ENCODE data around the gene LATS2.
A peak's percentile ranks its signal among the peaks of the same experiment; 100 is the strongest.

Gene LATS2

DNA sequence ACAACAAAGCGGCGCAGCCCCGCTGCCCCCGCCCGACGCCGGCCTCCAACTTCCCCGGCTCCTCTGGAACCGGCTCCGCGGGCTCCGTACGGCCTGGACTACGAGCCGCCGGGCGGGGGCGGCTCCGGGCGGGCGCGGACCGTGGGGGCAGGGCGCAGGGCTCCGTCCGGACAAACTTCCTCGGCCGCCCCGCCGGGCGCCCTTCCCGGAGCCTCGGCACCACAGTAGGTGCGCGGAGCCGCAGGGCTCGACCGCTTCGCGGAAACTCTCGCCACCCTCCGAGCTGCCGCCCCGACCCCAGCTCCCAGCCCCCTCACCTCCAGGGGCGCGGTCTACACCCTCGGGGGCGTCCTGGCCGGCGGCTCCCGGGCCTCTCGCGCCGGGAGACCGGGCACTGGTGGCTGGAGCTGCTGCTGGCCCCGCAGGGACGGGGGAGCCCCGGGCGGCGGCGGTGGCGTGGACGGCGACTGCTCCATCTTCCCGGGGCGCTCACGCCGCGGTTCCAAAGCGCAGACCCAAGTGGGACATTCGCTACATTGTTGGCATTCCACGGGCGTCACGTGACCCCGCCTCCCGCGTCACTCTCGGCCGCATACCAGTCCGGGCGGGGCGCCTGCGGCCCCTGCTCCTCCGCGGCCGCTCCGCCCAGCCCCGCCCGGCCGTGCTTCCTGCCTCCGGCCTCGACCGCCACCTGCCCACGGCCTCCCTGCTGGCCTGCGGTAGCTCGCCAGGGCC, at the start of gene LATS2:
Gene LATS2, minus strand, starts transcription at position 558 of the 735 bp plus-strand sequence. CDS start 15,560 bp downstream, outside the sequence.
- DNase-seq: peak; percentile 46 to 85

DNA sequence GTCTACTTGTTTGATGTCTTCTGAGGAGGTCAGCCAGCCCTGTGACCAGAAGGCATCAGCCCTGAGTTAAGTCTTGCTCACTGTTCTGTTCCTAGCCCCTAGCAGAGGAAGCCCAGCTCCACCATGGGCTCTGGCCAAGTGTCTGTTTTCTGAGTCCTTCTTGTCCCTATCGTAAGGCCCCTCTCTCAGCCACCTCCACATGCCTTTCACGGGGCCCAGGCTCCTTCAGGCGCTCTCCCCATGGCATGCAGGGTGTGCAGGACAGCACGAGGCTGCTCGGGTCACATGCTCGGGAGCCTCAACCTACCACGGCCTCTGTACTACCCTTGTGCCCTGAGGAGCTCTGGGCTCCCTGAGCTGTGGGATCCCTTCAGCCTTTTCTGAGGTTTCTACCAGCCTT, 47.8 kb upstream of the LATS2 start:
- no peak for DNase-seq

DNA sequence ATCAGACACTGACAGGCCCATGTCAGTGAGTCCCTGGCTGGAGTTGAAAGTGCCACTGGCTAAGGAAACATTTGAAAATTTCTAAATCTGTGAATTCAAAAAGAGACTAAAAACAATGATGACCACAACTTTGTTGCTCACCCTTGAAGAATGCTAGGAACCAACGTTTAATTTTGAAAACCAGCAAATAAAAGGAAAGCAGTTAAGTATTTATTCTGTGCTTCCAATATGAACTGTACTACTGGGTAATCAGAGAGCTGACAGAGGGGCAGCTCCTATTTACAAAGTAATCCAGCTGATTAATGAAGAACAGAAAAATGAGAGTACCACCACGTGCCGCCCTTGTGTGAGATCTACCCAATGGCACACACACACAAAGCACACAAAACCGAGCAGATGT, 44.7 kb upstream of the LATS2 start:
- no peak for DNase-seq

DNA sequence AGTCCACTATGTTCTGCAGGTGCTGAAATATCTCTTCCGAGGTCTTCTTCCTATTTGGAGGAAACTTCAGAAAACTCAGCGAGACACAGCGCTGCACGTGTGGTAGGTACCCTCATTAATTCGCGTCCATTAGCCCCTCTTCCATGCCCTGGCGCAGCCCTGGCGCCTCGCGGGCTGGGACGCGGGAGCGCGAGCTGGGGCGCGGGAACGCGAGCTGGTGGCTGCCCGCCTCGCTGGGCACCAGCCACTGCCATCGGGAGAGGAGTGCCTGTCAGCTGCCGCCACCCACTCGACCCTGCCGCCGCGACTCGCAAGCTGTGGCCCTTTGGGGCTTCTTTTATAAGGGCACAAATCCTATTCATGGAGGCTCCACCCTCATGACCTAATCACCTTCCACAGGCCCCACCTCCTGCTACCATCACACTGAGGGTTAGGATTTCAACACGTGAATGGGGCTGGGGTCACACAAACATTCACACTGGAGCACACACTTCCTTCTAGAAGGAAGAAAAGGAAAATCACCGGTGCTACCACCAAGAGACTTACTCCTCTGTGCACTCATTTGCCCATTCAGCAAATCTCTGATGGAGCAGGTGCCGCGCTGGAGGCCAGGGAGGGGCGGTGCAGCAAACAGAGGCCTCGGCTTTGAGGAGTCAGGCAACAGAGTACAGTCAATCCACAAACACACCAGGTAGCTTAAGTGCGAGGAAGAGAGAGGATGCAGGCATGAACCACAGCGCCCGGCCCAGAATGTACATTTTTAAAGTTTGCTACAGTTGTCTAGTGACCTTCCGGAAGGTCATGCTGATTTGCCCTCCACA, 43.0 kb upstream of the LATS2 start:
- DNase-seq: no peak

DNA sequence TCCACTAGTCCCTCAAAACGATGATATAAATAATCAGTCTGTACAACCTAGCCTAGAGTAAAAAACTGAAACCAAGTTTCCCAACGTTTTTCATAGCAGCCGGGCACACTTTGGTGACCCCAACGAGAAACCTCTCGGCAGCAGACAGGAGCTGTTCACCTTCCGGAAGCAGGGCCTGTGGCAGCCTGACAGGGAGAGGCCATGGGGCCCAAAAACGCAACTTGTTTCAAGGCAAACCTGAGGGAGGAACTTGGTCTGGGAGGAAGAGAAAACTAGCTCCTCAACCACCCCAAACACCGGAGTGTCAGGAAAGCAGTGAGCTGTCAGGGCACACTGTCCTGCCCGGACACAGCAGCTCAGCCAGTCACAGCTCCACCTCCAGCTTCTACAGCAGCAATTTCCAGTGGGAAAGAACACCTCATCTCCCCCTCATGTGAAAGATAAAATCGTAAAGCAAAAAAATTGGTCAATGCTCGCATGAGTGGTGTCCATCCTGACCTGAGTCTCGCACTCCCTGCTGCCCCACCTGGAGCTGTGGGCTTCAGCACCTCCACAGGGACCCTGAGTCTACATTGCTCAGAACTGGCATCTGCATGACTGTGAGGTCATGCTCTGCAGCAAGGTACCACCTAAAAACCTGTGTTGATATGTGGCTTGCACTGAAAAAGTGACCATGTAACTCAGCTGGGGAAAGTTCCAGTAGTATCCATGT, 40.6 kb upstream of the LATS2 start:
- DNase-seq: no peak

DNA sequence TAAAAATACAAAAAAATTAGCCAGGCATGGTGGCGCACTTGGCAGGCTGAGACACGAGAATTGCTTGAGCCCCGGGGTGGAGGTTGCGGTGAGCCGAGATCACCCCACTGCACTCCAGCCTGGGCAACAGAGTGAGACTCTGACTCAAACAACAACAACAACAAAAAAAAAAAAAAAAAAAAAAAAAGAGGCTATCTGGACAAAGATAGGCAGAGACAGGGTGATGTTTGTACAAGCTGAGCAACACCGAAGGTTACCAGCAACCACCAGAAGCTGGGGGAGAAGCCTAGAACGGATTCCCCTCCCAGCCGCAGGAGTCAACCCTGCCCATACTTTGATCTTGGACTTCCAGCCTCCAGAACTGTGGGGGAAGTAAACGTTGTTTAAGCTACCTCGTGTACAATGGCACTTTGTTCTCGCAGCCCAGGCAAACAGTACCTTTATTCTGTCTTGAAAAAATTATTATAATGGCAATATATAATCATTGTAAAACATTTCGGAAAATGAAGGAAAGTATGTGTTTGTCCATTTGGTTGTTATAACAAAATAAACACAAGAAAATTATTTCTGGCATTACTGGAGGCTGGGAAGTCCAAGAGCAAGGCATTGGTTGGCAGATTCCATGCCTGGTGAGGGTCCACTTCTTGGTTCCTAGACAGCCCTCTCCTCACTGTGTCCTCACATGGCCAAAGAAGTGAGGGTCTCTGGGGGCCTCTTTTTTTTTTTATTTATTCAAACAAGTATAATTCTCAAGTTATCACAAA, 39.8 kb upstream of the LATS2 start:
- DNase-seq: no peak

DNA sequence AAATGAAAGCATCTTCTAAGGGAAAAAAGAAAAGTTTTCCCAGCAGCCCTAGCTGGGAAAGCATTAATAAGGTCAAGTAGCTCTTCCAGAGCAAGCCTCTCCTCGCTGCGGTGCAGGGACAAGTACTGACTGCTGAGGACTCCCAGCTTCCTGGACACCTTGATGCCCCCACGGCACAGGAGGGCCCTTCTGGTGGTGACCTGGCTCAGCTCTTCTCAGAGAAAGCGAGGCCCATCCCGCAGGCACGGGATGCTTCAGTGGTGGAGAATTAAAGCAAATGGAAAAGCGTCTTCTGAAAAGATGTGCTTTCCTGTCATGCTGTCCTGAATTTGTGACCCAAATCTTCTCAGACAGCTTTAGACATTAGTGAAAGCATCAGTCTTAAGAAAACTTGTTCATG, 38.8 kb upstream of the LATS2 start:
- DNase-seq: no peak

DNA sequence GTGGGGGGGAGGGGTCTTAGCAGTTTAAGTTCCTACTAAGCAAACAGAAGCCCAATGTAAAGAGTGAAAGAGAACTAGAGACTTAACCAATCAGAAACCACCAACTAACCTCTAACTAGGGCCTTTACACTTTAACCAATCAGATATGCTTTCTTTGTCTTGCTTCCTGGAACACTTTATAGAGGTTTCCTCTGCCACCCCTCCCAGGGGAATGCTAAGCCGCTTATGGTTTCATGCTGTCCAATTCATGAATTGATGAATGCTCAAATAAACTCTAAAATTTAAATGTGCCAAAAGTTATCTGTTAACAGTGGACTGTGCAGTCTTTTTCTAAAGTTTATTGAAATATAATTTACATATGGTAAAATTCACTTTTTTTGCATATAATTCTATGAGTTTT, 33.9 kb upstream of the LATS2 start:
- DNase-seq: no peak

DNA sequence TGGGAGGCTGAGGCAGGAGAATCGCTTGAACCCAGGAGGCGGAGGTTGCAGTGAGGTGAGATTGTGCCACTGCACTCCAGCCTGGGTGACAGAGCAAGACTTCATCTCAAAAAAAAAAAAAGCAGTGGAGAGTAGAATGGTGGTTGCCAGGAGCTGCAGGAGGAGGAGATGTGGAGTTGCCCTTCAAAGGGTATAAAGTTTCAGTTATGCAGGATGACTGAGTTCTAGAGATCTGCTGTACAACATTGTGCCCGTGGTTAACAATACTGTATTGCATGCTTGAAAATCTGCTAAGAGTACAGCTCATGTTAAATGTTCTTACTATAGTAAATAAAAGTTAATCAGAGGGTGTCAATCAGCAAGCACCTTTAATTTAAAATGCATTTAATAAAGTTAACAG, 28.4 kb upstream of the LATS2 start:
- no peak for DNase-seq

DNA sequence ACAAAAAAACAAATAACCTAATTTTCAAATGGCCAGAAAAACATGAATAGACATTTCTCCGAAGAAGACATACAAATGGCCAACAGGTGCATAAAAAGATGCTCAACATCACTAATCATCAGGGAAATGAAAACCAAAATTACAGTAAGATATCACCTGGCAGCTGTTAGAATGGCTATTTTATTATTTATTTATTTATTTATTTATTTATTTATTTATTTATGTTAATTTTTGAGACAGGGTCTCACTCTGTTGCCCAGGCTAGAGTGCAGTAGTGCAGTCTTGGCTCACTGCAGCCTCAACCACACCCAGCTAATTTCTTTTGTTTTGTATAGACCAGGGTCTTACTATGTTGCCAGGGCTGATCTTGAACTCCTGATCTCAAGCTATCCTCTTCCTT, 27.1 kb upstream of the LATS2 start:
- DNase-seq: no peak

DNA sequence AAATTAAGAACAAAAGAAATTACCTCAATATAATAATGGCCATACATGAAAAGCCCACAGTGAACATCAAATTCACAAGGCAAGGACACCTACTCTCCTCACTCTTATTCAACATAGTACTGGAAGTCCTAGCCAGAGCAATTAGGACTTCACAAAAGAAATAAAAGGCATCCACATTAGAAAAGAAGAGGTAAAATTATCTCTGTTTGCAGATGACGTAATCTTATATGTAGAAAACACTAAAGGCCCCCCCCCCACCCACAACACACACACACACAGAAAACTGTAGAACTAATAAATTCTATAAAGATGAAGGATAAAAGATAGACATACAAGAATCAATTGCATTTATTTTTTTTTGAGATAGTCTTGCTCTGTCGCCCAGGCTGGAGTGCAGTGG, 25.5 kb upstream of the LATS2 start:
- no peak for DNase-seq

DNA sequence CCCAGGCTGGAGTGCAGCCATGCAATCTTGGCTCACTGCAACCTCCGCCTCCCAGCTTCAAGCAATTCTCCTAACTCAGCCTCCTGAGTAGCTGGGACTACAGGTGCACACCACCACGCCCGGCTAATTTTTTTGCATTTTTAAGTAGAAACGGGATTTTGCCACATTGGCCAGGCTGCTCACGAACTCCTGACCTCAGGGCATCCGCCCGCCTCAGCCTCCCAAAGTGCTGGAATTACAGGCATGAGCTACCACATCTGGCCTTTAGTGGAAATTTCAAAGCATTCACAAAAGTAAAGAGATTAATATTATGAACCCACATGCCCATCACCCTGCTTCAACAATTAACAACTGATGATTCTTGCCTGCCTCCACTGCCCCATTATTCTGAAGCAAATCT, 20.5 kb upstream of the LATS2 start:
- DNase-seq: no peak

DNA sequence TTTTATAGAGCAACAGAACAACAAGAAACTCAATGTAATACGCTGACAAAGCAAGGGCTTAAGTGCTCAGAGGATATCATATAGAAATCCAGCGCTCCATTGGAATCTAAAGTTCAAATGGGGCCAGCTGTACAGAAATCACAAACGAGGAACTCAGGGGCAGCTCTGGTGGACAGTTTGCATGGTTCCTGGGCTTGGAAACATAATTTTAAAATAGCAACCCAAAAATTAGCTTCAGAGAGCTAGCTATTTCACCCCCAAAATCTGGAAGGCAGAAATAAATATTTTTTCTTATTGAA, 19.2 kb upstream of the LATS2 start:
- no peak for DNase-seq

DNA sequence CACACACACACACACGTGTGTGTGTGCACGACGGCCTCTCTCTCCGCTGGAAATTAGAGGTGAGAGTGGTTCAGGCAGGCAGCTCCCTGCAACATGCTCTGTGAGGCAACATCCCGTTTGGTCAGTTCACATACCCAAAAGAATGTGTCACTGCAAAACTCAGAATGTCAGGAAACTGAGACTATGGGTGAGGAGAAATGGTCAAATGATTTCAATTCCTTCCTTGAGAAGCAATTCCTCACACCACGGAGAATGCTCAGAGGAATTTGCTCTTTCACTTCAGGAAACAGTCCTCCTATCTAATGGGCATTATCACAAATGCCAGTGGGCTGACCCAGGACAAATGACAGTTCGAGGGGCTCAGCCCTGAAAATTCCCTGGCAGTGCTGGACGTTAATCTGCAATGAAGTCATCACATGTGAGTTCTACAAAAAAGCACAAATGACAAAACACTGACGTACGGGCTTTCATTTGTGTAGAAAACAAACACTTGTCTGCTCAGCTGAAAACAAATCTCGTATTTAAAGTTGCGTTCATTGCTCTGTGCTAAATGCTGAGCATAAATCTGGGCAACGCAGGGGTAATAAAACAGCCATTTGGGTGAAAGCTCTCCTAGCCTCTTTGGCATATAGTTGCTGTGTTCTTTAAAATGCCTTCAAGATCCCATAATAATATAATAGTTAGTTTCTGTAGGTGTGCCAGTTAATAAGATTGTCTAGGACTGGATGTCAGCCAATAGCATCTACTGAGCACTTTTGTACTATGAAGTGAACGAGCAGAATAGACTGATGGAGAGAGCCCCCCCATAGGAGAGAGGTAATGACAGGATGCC, 18.6 kb upstream of the LATS2 start:
- DNase-seq: no peak

DNA sequence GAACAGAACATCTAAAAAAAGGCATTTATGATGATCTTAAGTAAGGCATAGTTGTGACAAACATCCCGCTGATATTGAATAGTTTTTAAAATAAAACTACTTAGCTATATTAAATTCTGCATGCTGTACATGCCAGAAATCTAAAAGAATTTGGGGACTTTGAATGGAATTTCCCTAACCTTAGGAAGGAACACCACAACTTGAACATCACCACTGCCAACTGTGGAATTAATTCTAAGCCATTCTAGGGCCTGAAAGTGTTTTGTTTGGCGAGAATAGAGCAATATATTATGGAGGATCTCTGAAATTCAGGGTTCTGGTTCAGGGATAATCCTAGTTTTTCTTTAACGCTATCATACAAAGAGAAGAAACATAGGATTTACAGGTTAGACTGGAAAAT, 17.8 kb upstream of the LATS2 start:
- no peak for DNase-seq

DNA sequence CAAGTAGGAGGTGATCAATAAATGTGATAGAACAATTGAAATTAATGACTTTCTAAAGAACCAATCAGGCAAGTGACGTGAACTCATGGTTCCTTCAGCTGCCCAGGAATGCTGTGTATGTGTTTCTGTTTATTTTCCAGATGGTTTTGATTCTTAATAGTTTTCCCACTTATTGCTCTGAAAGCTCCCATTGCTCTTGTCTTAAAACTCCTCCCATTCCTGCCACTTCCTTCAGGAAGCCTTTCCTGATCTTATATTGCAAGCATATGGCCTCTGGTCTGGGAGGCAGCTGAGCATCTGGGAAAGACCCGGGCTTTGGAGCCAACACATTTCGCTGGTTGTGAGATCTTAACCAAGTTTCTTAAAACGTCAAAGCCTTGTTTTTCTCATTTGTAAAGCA, 17.1 kb upstream of the LATS2 start:
- no peak for DNase-seq

DNA sequence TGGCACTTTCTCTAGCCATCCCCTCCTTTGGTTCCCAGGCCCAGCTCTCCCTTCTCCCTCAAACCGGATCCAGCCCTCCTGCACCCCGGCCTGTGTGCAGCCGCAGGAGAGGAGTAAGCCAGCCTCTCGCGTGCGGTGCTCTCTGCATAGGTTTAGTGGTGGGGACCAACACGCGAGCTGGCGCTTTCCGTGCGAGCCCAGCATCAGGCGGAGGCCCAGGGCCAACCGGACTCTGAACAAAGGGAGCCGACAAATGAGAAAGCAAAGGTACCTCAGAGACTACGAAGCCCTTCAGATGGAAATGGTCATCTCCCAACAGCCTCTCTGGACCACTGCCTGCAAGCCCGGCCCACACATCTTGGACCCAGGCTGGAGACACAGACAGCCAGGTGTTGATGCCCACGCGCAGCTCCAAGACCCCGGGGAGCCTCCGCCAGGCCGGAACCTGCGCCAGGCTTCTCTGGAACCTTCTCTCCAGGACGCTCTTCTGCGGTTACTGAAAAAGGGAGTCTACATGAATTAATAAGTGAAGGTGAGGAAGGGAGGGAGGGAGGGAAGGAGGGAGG, 16.5 kb upstream of the LATS2 start:
- DNase-seq: no peak

DNA sequence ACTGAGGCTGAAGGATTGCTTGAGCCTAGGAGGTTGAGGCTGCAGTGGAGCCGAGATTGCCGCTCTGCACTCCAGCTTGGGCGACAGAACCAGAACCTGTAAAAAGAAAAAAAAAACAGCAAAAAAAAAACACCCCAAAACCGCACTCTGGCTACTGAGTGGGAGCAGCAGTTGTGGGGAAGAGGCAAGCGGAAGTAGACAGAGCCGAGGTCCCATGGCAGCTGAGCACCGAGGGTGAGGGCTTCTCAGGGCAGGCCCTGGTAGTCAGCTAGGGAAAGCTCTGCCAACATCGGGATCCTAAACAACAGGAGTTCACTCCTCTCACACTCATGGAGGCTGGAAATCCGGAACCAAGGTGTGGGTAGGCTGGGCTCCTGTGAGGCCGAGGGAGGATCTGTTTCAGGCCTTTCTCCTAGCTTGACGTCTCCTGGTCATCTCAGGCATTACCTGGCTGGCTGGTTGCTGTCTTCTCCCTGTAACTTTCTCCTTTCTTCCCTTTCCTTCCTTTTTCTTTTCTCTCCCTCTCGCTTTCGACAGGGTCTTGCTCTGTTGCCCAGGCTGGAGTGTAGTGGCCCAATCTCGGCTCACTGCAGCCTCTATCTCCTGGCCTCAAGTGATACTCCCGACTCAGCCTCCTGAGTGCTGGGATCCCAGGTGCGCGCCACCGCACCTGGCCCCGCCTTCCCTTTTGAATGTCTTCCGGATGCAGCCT, 15.8 kb upstream of the LATS2 start:
- DNase-seq: no peak

DNA sequence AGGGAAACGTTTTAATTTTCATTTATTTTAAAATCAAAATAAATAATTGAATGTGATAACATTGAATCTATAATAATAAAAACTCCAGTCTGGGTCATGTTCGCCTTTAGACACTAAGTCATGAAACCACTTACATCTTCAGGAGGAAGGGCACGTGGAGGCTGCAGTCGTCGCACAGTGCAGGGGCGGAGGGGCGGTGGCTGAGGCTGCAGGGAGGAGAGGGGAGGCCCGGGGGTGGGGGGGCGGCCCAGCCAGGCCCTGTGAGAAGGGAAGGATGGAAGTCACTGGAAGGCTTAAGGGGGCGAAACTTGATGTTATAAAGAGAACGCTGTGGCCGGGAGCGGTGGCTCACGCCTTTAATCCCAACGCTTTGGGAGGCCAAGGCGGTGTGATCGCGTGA, 14.9 kb upstream of the LATS2 start:
- DNase-seq: peak in 1 of 2 donors; percentile 2

DNA sequence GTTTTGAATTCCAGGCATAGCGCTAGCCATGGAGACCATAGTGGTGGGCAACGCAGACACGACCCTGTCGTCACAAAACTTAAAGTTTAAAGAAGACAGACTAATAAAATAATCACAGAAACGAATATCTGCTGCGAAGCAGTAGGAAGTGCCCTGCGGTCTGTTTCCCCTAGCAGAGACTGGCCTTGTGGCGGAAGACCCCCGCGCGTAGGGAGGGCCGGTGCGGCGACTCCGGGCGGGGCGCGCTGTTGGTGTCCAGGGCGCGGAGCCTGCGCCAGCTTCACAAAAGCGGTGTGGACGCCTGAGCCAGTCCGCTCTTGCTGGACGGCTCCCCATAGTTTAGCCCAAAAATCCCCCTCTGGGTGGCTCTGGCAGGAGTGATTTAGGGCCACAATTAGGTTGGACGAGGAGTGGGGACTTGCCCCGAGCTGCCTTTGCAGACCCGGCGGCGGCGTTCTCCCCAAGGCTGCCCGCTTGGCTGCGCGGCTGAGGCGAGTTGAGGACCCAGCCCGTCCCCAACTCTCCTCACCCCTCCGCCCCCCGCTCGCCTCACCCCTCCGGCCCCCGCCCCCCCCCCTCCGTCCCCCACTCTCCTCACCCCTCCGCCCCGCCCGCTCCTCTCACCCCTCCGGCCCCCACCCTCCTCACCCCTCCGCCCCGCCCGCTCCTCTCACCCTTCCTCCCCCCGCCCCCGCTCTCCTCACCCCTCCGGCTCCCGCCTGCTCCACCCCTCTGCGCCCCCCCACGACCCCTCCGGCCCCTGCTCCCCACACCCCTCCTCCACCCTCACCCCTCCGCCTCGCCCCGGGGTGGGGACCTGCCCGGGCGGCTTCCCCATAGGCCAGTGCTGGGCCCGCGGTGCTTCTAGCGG, 14.2 kb upstream of the LATS2 start:
- DNase-seq: peak in 1 of 2 donors; percentile 36

Data from bone marrow (tissue), 2 donors.